ENCODE measurements around the gene PI4KA. TPM values are rescaled to one million over a fixed set of nuclear protein-coding genes. Genes with fewer than 3 reads are reported as not detected.
A peak's percentile ranks its signal among the peaks of the same experiment; 100 is the strongest.

The PI4KA gene
- total RNA-seq, 2 experiments from 2014 or later = 84.5 to 99.6 TPM

- no peaks in the 10 kb centered on the region for H3K27me3 Mint-ChIP-seq
- H3K9me3 Mint-ChIP-seq (ENCODE audit: low read depth) = no peaks in the 10 kb centered on the region
- DNase-seq (no peak), ATAC-seq (no peak)
- no peak overlapping the region for H3K4me3 Mint-ChIP-seq
- CTCF ChIA-PET = interaction anchor here (1.0 to 1.3 kb wide), 2 partner anchors 9 to 37 kb away, joined by 3 to 5 read pairs; no protein-coding TSS in a partner anchor
- peaks cover 4% of the 10 kb centered on the region for H3K36me3 Mint-ChIP-seq
- peaks cover 16% of the 10 kb centered on the region for H3K4me1 Mint-ChIP-seq
- no peak overlapping the region for H3K27ac Mint-ChIP-seq
Measured at GRCh38 chr22:20868025-20868962, 9.7 kb upstream of the PI4KA start.

- Mint-ChIP-seq H3K36me3 (peaks cover 5% of the 10 kb centered on the region), H3K4me3 (no peak overlapping the region), H3K27me3 (no peaks in the 10 kb centered on the region), H3K9me3 (ENCODE audit: low read depth) (no peaks in the 10 kb centered on the region), H3K27ac (peak overlapping the region; percentile 59), H3K4me1 (peaks cover 19% of the 10 kb centered on the region)
- CTCF ChIA-PET = interaction anchor here (1.0 to 1.3 kb wide), 3 partner anchors 8 to 37 kb away, joined by 3 to 5 read pairs (median 4); no protein-coding TSS in a partner anchor
- peak; percentile 70 for ATAC-seq
- peak; percentile 44 for DNase-seq
Measured at GRCh38 chr22:20867179-20868024, 8.8 kb upstream of the PI4KA start.

- CTCF ChIA-PET = interaction anchor here (1.2 kb wide), 1 partner anchor 19 kb away, joined by 4 read pairs; no protein-coding TSS in a partner anchor
- peaks cover 24% of the 10 kb centered on the region for H3K4me1 Mint-ChIP-seq
- ATAC-seq (no peak), DNase-seq (no peak)
- no peak overlapping the region for H3K27ac Mint-ChIP-seq
- H3K9me3 Mint-ChIP-seq (ENCODE audit: low read depth) = no peaks in the 10 kb centered on the region
- no peaks in the 10 kb centered on the region for H3K27me3 Mint-ChIP-seq
- H3K4me3 Mint-ChIP-seq = no peak overlapping the region
- H3K36me3 Mint-ChIP-seq = peaks cover 9% of the 10 kb centered on the region
Measured at GRCh38 chr22:20866736-20867135, 8.1 kb upstream of the PI4KA start.

- H3K9me3 Mint-ChIP-seq (ENCODE audit: low read depth) = no peaks in the 10 kb centered on the region
- peaks cover 25% of the 10 kb centered on the region for H3K4me1 Mint-ChIP-seq
- no peaks in the 10 kb centered on the region for H3K27me3 Mint-ChIP-seq
- H3K27ac Mint-ChIP-seq = no peak overlapping the region
- no peak overlapping the region for H3K4me3 Mint-ChIP-seq
- ATAC-seq = no peak
- no peak for DNase-seq
- H3K36me3 Mint-ChIP-seq = peaks cover 9% of the 10 kb centered on the region
- CTCF ChIA-PET = interaction anchor here (0.9 to 1.2 kb wide), 2 partner anchors 20 to 56 kb away, joined by 3 to 4 read pairs; no protein-coding TSS in a partner anchor
Measured at GRCh38 chr22:20865875-20866445, 7.3 kb upstream of the PI4KA start.

GRCh38 chr22:20865331-20865730 is 6.7 kb upstream of the PI4KA start:
- H3K9me3 Mint-ChIP-seq (ENCODE audit: low read depth) = no peaks in the 10 kb centered on the region
- peaks cover 9% of the 10 kb centered on the region for H3K36me3 Mint-ChIP-seq
- H3K27me3 Mint-ChIP-seq = no peaks in the 10 kb centered on the region
- no peak overlapping the region for H3K4me3 Mint-ChIP-seq
- CTCF ChIA-PET = no interaction called here
- peaks cover 31% of the 10 kb centered on the region for H3K4me1 Mint-ChIP-seq
- no peak for ATAC-seq
- no peak for DNase-seq
- H3K27ac Mint-ChIP-seq = no peak overlapping the region

GRCh38 chr22:20864186-20864908 is 5.7 kb upstream of the PI4KA start:
- ATAC-seq (no peak), DNase-seq (no peak)
- no peaks in the 10 kb centered on the region for H3K9me3 Mint-ChIP-seq (ENCODE audit: low read depth)
- H3K27me3 Mint-ChIP-seq = no peaks in the 10 kb centered on the region
- CTCF ChIA-PET = no interaction called here
- H3K4me1 Mint-ChIP-seq = peaks cover 37% of the 10 kb centered on the region
- peaks cover 9% of the 10 kb centered on the region for H3K36me3 Mint-ChIP-seq
- no peak overlapping the region for H3K4me3 Mint-ChIP-seq
- H3K27ac Mint-ChIP-seq = no peak overlapping the region

- no peak overlapping the region for H3K4me3 Mint-ChIP-seq
- no peaks in the 10 kb centered on the region for H3K9me3 Mint-ChIP-seq (ENCODE audit: low read depth)
- peaks cover 38% of the 10 kb centered on the region for H3K4me1 Mint-ChIP-seq
- no peak overlapping the region for H3K27ac Mint-ChIP-seq
- peaks cover 9% of the 10 kb centered on the region for H3K36me3 Mint-ChIP-seq
- H3K27me3 Mint-ChIP-seq = no peaks in the 10 kb centered on the region
- no peak for ATAC-seq
- DNase-seq = no peak
- CTCF ChIA-PET = no interaction called here
Measured at GRCh38 chr22:20863366-20863765, 4.8 kb upstream of the PI4KA start.

- CTCF ChIA-PET = no interaction called here
- no peak overlapping the region for H3K27ac Mint-ChIP-seq
- no peaks in the 10 kb centered on the region for H3K27me3 Mint-ChIP-seq
- no peaks in the 10 kb centered on the region for H3K9me3 Mint-ChIP-seq (ENCODE audit: low read depth)
- no peak overlapping the region for H3K4me3 Mint-ChIP-seq
- H3K4me1 Mint-ChIP-seq = peaks cover 38% of the 10 kb centered on the region
- no peak for ATAC-seq
- H3K36me3 Mint-ChIP-seq = peaks cover 9% of the 10 kb centered on the region
- no peak for DNase-seq
Measured at GRCh38 chr22:20862540-20862939, 3.9 kb upstream of the PI4KA start.

- peaks cover 9% of the 10 kb centered on the region for H3K36me3 Mint-ChIP-seq
- ATAC-seq (no peak), DNase-seq (no peak)
- CTCF ChIA-PET = interaction anchor here (1.0 to 1.1 kb wide), 2 partner anchors 9 to 58 kb away, joined by 3 to 5 read pairs; partner anchors contain the start of gene CRKL
- H3K9me3 Mint-ChIP-seq (ENCODE audit: low read depth) = no peaks in the 10 kb centered on the region
- peak overlapping the region; percentile 78 for H3K27ac Mint-ChIP-seq
- no peaks in the 10 kb centered on the region for H3K27me3 Mint-ChIP-seq
- peak overlapping the region; percentile 76 for H3K4me3 Mint-ChIP-seq
- peaks cover 35% of the 10 kb centered on the region for H3K4me1 Mint-ChIP-seq
Measured at GRCh38 chr22:20859615-20860014, 1.0 kb upstream of the PI4KA start.

- H3K9me3 Mint-ChIP-seq (ENCODE audit: low read depth) = no peaks in the 10 kb centered on the region
- DNase-seq (peak; percentile 90), ATAC-seq (peak; percentile 69)
- peaks cover 36% of the 10 kb centered on the region for H3K4me1 Mint-ChIP-seq
- peak overlapping the region; percentile 81 for H3K27ac Mint-ChIP-seq
- CTCF ChIA-PET = no interaction called here
- H3K36me3 Mint-ChIP-seq = peaks cover 8% of the 10 kb centered on the region
- no peaks in the 10 kb centered on the region for H3K27me3 Mint-ChIP-seq
- H3K4me3 Mint-ChIP-seq = peak overlapping the region; percentile 76
Measured at GRCh38 chr22:20857838-20858614, 585 bp downstream of the PI4KA start.

GRCh38 chr22:20857247-20857643 is 1.4 kb downstream of the PI4KA start:
- Mint-ChIP-seq H3K9me3 (ENCODE audit: low read depth) (no peaks in the 10 kb centered on the region), H3K27ac (no peak overlapping the region), H3K36me3 (peaks cover 4% of the 10 kb centered on the region), H3K27me3 (no peaks in the 10 kb centered on the region), H3K4me1 (peaks cover 33% of the 10 kb centered on the region), H3K4me3 (peak overlapping the region; percentile 76)
- CTCF ChIA-PET = no interaction called here
- no peak for ATAC-seq
- DNase-seq = no peak

- H3K27ac Mint-ChIP-seq = no peak overlapping the region
- H3K9me3 Mint-ChIP-seq (ENCODE audit: low read depth) = no peaks in the 10 kb centered on the region
- CTCF ChIA-PET = interaction anchor here (1.4 kb wide), 1 partner anchor 18 kb away, joined by 5 read pairs; no protein-coding TSS in a partner anchor
- H3K4me1 Mint-ChIP-seq = peaks cover 16% of the 10 kb centered on the region
- ATAC-seq (no peak), DNase-seq (no peak)
- H3K4me3 Mint-ChIP-seq = no peak overlapping the region
- no peaks in the 10 kb centered on the region for H3K36me3 Mint-ChIP-seq
- H3K27me3 Mint-ChIP-seq = no peaks in the 10 kb centered on the region
Measured at GRCh38 chr22:20853236-20853660, 5.4 kb downstream of the PI4KA start.
